Nephron (organoid): ENCODE measurements around the gene LIPC.

ENCODE experiments used
- H3K27ac Mint-ChIP-seq, 3 experiments: 2 replicates each; pipeline ENCODE4 v1.8.0; 2020; ENCODE audit warnings: mixed read lengths in 3 of 3, mild to moderate bottlenecking in 2 of 3, moderate library complexity in 1 of 3
- H3K27me3 Mint-ChIP-seq: 2 replicates; pipeline ENCODE4 v1.8.0; 2021; ENCODE audit warnings: low read depth, mild to moderate bottlenecking, moderate library complexity, mixed read lengths
- H3K36me3 Mint-ChIP-seq: 2 replicates; pipeline ENCODE4 v1.8.0; 2020; ENCODE audit warnings: low read depth, mixed read lengths
- H3K4me1 Mint-ChIP-seq: 2 replicates; pipeline ENCODE4 v1.8.0; 2020; ENCODE audit warnings: mixed read lengths
- H3K4me3 Mint-ChIP-seq, 3 experiments: 2 replicates each; pipeline ENCODE4 v1.8.0; 2020; ENCODE audit warnings: mild to moderate bottlenecking in 3 of 3, mixed read lengths in 3 of 3, moderate library complexity in 2 of 3
- H3K9me3 Mint-ChIP-seq: 2 replicates; pipeline ENCODE4 v1.8.0; 2020; ENCODE audit warnings: mixed read lengths
- TF ChIP-seq, protein P1 (sequence below), 3 experiments: fragments of 200-600 bp; sonication (generic); IDR thresholded peaks; one replicate each; pipeline ENCODE4 v1.5.0; 2021; ENCODE audit warnings: antibody characterized with exemption in 3 of 3; ENCODE audit not compliant: unreplicated experiment in 3 of 3

LIPC gene

DNA sequence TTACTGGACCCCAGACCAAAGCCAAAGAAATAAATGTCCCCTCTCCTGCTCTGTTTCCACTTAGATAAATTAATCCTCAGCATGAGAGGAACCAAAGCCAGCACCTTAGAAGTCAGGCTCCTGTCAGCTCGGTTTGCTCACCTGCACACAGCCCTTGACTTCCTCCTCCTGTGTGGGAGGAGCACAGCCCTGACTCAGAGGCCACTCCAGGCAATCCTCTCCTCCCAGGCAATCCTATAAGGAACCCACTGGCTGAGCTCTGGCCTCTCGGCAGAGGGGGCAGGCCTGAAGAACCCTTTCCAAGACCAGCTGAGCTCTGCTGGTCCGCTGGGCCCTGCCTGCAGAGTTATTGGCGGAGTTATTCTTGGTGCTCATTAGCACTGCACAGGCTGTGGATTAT, 30.8 kb downstream of the LIPC start:
- TF ChIP-seq, protein P1, sequence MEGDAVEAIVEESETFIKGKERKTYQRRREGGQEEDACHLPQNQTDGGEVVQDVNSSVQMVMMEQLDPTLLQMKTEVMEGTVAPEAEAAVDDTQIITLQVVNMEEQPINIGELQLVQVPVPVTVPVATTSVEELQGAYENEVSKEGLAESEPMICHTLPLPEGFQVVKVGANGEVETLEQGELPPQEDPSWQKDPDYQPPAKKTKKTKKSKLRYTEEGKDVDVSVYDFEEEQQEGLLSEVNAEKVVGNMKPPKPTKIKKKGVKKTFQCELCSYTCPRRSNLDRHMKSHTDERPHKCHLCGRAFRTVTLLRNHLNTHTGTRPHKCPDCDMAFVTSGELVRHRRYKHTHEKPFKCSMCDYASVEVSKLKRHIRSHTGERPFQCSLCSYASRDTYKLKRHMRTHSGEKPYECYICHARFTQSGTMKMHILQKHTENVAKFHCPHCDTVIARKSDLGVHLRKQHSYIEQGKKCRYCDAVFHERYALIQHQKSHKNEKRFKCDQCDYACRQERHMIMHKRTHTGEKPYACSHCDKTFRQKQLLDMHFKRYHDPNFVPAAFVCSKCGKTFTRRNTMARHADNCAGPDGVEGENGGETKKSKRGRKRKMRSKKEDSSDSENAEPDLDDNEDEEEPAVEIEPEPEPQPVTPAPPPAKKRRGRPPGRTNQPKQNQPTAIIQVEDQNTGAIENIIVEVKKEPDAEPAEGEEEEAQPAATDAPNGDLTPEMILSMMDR (IDR thresholded peaks at IDR 0.05; ENCODE audit: unreplicated experiment in 3 of 3): no peak
- Mint-ChIP-seq H3K36me3 (no peaks in the 10 kb centered on the region), H3K27ac (peak overlapping the region; percentile 1 to 89 (median 3)), H3K4me1 (peaks cover 73% of the 10 kb centered on the region), H3K27me3 (peaks cover 3% of the 10 kb centered on the region), H3K4me3 (no peak overlapping the region), H3K9me3 (no peaks in the 10 kb centered on the region)

DNA sequence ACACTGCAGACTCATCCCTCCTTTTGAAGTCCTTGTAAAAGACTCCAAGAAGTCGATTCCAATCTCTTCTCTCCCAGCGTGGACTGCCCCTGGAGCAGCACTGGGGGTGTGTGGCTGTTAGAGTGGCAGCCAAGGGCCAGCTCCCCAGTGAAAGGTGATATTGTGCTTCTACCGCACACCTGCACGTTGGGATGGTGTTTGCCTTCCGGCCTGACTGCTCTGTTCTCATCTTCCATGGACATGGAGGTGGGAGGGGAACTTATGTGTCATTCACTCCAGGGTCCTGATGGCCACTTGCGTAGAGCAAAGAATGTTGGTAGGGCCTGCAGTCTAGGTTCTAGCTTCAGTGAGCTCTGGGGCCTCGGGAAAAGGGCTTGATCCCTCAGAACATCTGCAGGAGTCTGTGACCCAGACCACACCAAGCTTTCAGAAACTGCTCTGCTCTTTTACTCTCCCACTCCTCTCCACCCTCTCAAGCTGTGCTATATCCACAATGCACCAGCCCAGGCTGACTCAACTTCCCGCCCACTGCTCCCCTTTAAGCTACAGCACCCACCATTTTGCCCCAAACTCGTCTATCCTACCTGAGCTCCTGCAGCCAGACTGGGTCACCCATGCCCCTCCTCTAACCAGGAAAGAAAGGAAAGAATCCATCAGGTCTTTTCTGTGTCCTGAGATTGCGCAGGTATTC, 31.3 kb downstream of the LIPC start:
- H3K27ac Mint-ChIP-seq: peak overlapping the region; percentile 8 to 89 (median 84)
- no peaks in the 10 kb centered on the region for H3K9me3 Mint-ChIP-seq
- peaks cover 73% of the 10 kb centered on the region for H3K4me1 Mint-ChIP-seq
- no peaks in the 10 kb centered on the region for H3K36me3 Mint-ChIP-seq
- peaks cover 3% of the 10 kb centered on the region for H3K27me3 Mint-ChIP-seq
- TF ChIP-seq, protein P1 (IDR thresholded peaks at IDR 0.05; ENCODE audit: unreplicated experiment in 3 of 3): no peak
- no peak overlapping the region for H3K4me3 Mint-ChIP-seq

DNA sequence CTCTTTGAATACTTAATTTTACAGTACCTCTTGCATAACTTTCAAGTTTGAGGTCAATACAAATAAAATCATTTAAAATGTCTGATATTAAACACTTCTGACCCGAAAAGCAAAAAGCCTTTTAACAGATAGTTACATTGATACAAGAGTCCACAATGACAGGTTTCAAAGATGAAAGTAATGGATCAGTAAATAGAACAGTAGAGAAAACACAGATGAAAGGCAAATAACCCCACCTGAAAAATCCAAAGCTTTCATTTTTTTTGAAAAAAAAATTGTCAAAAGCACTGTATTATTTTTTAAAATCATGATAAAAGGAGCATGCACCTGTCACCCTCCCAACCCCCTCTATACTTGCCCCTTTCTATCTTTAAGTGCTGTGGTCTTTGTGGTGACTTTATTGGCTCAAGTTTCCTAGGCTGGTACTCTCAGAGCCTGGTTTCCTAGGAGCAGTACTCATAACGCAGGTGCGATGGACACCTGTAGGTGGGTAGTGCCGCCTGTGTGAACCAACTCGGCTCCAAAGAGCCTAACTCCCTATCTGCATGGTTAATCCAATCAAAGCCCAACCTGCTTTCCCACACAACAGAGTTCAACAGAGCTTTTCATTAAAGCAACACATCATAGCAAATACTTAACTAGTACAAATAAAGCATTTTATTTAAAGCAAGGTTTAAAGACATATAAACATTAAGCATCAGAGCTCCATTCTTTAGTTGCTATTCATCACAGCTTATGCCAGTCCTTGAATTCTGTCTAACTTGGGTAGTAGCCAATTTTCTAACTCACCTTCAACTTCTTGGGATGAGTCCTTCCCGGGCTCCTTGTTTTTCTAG, 32.2 kb downstream of the LIPC start:
- Mint-ChIP-seq H3K36me3 (no peaks in the 10 kb centered on the region), H3K4me1 (peaks cover 69% of the 10 kb centered on the region), H3K4me3 (no peak overlapping the region), H3K9me3 (no peaks in the 10 kb centered on the region), H3K27me3 (peaks cover 3% of the 10 kb centered on the region), H3K27ac (peak overlapping the region; percentile 79 to 89 (median 84))
- TF ChIP-seq, protein P1 (IDR thresholded peaks at IDR 0.05; ENCODE audit: unreplicated experiment in 3 of 3): no peak

DNA sequence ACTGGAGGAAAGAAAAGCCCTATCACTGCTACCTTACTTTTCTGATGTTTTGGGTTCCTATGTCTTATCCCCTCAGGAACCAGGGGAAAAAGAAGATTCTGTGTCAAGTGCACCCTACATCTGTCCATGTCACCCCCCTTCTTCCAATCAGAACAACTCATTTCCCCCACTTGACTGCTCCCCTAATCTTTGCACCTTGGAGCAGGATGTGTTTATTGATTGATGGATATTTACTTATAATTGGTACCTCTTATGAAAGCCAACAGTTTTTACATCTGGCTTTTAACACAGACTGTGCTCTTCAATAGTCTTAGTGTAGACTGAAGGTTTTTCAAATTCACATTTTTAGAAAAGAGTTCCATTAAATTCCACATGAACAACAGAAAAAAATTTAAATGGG, 33.3 kb downstream of the LIPC start:
- Mint-ChIP-seq H3K27me3 (peaks cover 3% of the 10 kb centered on the region), H3K36me3 (no peaks in the 10 kb centered on the region), H3K27ac (peak overlapping the region in 2 of 3 experiments; percentile 42 to 97), H3K9me3 (no peaks in the 10 kb centered on the region), H3K4me1 (peaks cover 72% of the 10 kb centered on the region), H3K4me3 (no peak overlapping the region)
- TF ChIP-seq, protein P1 (IDR thresholded peaks at IDR 0.05; ENCODE audit: unreplicated experiment in 3 of 3): no peak

DNA sequence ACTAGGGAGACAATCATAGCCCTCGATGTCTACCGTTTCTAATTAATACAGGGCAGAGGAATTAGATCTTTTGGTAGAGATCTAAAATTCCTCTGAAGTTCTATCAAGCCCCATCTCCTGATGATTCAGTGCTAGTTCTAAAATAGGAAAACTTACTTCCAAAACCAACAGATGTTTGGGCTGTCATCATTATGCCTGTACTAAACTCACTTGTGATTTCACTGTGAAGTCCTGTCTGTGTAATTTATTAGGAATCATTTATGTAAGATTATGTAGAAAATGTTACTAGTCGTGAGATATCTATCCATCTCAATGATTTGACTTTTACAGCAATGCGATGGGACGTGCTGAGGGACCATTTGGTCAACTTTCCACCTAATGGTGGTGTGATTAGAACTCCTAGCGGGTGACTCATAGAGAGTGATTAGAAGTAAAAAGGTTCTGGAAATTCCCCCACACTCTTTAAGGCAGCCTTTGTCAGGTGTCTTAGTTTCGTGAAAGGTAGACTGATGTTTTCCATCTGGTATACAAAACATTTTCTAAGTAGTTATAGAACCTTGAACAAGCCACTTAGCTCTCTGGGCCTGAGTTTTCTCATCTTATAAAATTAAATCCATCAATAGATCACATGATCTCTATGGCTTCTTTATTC, 34.2 kb downstream of the LIPC start:
- Mint-ChIP-seq H3K36me3 (no peaks in the 10 kb centered on the region), H3K27me3 (no peaks in the 10 kb centered on the region), H3K4me3 (no peak overlapping the region), H3K27ac (peak overlapping the region; percentile 42 to 97 (median 94)), H3K9me3 (no peaks in the 10 kb centered on the region), H3K4me1 (peaks cover 64% of the 10 kb centered on the region)
- TF ChIP-seq, protein P1 (IDR thresholded peaks at IDR 0.05; ENCODE audit: unreplicated experiment in 3 of 3): no peak
